HCT116 (cell line): ENCODE results near the gene KRTAP4-6. TPM values are rescaled to one million over a fixed set of nuclear protein-coding genes. Genes with fewer than 3 reads are reported as not detected.
"Not testable (repeated sequence)": the region's sequence is repeated elsewhere in the genome, so short reads cannot be mapped to it uniquely, and the experiment has no call there.

Experiments used
- ATAC-seq: fragments of 200-7000 bp; cut with Tn5 transposase; 2 replicates; pipeline ENCODE4 v1.9.1; 2020; ENCODE audit warnings: mild to moderate bottlenecking, moderate library complexity
- BruUV-seq: library from RNA; stranded (reverse); fragments of 400-500 nt; replicated peaks from 2 replicates; lab custom pipeline; 2021; lab: Mats Ljungman, UMichigan
- CTCF ChIA-PET: fragments of 300-600 bp; sonication (Branson Sonifier 250); formaldehyde crosslinking; loops from one replicate; lab custom pipeline; 2021; ENCODE audit warnings: antibody characterized with exemption; lab: Charles Lee
- POLR2A ChIA-PET: fragments of 300-600, 350-600 bp; sonication (Branson Sonifier 250); formaldehyde crosslinking; loops from one replicate; lab custom pipeline; 2021; ENCODE audit warnings: antibody characterized with exemption; lab: Charles Lee
- RAD21 ChIA-PET, 2 experiments: fragments of 300-600 bp; sonication (Branson Sonifier 250); formaldehyde crosslinking; loops; one replicate each; lab custom pipeline; 2023; ENCODE audit warnings: low total read pairs in 2 of 2; ENCODE audit not compliant: uncharacterized antibody in 2 of 2, unreplicated experiment in 2 of 2, low non-redundant PET in 1 of 2; lab: Charles Lee
- DNase-seq: peaks from one replicate; pipeline ENCODE4 v3.0.0-alpha.2; 2010; ENCODE audit warnings: low read depth, low spot score
- H2AFZ ChIP-seq: fragments of 200-600 bp; shearing (Covaris generic), sonication (generic); 2 replicates; pipeline ENCODE4 v1.6.1; 2017; ENCODE audit warnings: low read depth, mixed run types, mixed read lengths, antibody characterized with exemption, low read length; ENCODE audit not compliant: poor library complexity, severe bottlenecking
- H3K27ac ChIP-seq: 2 replicates; pipeline ENCODE4 v1.5.1; 2012; ENCODE audit warnings: low read depth, low read length
- H3K27me3 ChIP-seq: fragments of 200-600 bp; sonication (generic); 2 replicates; pipeline ENCODE4 v1.6.1; 2016; ENCODE audit warnings: mixed run types, low read length, mixed read lengths; ENCODE audit not compliant: insufficient read depth
- H3K36me3 ChIP-seq, 2 experiments: fragments of 200-500 bp in 1 of 2; fragments of 200-600 bp in 1 of 2; sonication (Bioruptor generic) in 1 of 2; sonication (generic) in 1 of 2; 2 replicates each; pipeline versions ENCODE4 v1.5.1 to v1.6.1; 2014 to 2016; ENCODE audit warnings: low read length in 2 of 2, inconsistent platforms in 1 of 2, mixed read lengths in 1 of 2, mixed run types in 1 of 2; ENCODE audit not compliant: insufficient read depth in 2 of 2, control insufficient read depth in 1 of 2
- H3K4me1 ChIP-seq, 2 experiments: fragments of 200-600 bp in 1 of 2; sonication (generic) in 1 of 2; 2 replicates each; pipeline versions ENCODE4 v1.5.1 to v1.6.1; 2012 to 2017; ENCODE audit warnings: low read length in 2 of 2, inconsistent platforms in 1 of 2, mild to moderate bottlenecking in 1 of 2, mixed read lengths in 1 of 2, mixed run types in 1 of 2, moderate library complexity in 1 of 2; ENCODE audit not compliant: insufficient read depth in 2 of 2, control insufficient read depth in 1 of 2
- H3K4me2 ChIP-seq: fragments of 200-600 bp; sonication (generic); 2 replicates; pipeline ENCODE4 v1.6.1; 2017; ENCODE audit warnings: mixed run types, low read length, mixed read lengths
- H3K4me3 ChIP-seq, 2 experiments: fragments of 200-600 bp in 1 of 2; sonication (generic) in 1 of 2; replicated peaks in 1 of 2; 2 replicates each; pipeline ENCODE4 v1.5.1; 2011 to 2016; ENCODE audit warnings: low read length in 2 of 2, control low read depth in 1 of 2, low read depth in 1 of 2, mild to moderate bottlenecking in 1 of 2, mixed read lengths in 1 of 2, mixed run types in 1 of 2
- H3K79me2 ChIP-seq: fragments of 200-600 bp; sonication (generic); 2 replicates; pipeline ENCODE4 v1.6.1; 2017; ENCODE audit warnings: mild to moderate bottlenecking, mixed run types, low read length, moderate library complexity, mixed read lengths; ENCODE audit not compliant: insufficient read depth
- H3K9ac ChIP-seq: fragments of 200-600 bp; sonication (generic); 2 replicates; pipeline ENCODE4 v1.6.1; 2016; ENCODE audit warnings: low read length, mixed read lengths
- H3K9me2 ChIP-seq: fragments of 200-600 bp; sonication (generic), shearing (Covaris generic); 2 replicates; pipeline ENCODE4 v1.6.1; 2017; ENCODE audit warnings: mixed run types, mild to moderate bottlenecking, moderate library complexity; ENCODE audit not compliant: insufficient read depth
- H3K9me3 ChIP-seq, 2 experiments: fragments of 200-500 bp in 1 of 2; fragments of 200-600 bp in 1 of 2; sonication (Bioruptor generic) in 1 of 2; sonication (generic) in 1 of 2; 2 replicates each; pipeline ENCODE4 v1.6.1; 2014 to 2017; ENCODE audit warnings: low read length in 2 of 2, mixed read lengths in 2 of 2, inconsistent platforms in 1 of 2, low read depth in 1 of 2, mild to moderate bottlenecking in 1 of 2, mixed run types in 1 of 2, moderate library complexity in 1 of 2; ENCODE audit not compliant: control insufficient read depth in 1 of 2, insufficient read depth in 1 of 2
- H4K20me1 ChIP-seq: fragments of 200-600 bp; sonication (generic), shearing (Covaris generic); 2 replicates; pipeline ENCODE4 v1.6.1; 2017; ENCODE audit warnings: mixed run types, mild to moderate bottlenecking, moderate library complexity; ENCODE audit not compliant: insufficient read depth
- FOSL1 ChIP-seq: IDR thresholded peaks from 2 replicates; pipeline ENCODE4 v1.6.1; 2012; ENCODE audit warnings: low read depth
- JUND ChIP-seq: IDR thresholded peaks from 2 replicates; pipeline ENCODE4 v1.6.1; 2012
- intact Hi-C: fragments of 100-400 bp; cut with micrococcal nuclease; formaldehyde crosslinking; loops from 2 replicates; pipeline ENCODE4 v1.10.0; 2022
- total RNA-seq: library from RNA; stranded (reverse); gene quantifications from one replicate; pipeline ENCODE4 v1.2.1, GENCODE V29; 2021; ENCODE audit not compliant: unreplicated experiment
- TF ChIP-seq, protein P1 (sequence below): IDR thresholded peaks from 2 replicates; pipeline ENCODE4 v1.6.1; 2012; ENCODE audit warnings: low read depth

KRTAP4-6 gene
- total RNA-seq, 1 experiment from 2014 or later = not detected

- Histone ChIP-seq H3K4me2 (peak within 1 kb of the TSS; percentile 59), H3K27ac (peak within 1 kb of the TSS; percentile 75), H3K4me3 (peak within 1 kb of the TSS; percentile 28 to 44), H3K9ac (peak within 1 kb of the TSS; percentile 50), H3K36me3 (peaks cover 0 to 16% of the 10 kb centered on the region in 2 experiments; a peak in 2 of 4 replicates), H3K4me1 (peaks cover 13 to 47% of the 10 kb centered on the region in 2 experiments)
- TF ChIP-seq, protein P1, sequence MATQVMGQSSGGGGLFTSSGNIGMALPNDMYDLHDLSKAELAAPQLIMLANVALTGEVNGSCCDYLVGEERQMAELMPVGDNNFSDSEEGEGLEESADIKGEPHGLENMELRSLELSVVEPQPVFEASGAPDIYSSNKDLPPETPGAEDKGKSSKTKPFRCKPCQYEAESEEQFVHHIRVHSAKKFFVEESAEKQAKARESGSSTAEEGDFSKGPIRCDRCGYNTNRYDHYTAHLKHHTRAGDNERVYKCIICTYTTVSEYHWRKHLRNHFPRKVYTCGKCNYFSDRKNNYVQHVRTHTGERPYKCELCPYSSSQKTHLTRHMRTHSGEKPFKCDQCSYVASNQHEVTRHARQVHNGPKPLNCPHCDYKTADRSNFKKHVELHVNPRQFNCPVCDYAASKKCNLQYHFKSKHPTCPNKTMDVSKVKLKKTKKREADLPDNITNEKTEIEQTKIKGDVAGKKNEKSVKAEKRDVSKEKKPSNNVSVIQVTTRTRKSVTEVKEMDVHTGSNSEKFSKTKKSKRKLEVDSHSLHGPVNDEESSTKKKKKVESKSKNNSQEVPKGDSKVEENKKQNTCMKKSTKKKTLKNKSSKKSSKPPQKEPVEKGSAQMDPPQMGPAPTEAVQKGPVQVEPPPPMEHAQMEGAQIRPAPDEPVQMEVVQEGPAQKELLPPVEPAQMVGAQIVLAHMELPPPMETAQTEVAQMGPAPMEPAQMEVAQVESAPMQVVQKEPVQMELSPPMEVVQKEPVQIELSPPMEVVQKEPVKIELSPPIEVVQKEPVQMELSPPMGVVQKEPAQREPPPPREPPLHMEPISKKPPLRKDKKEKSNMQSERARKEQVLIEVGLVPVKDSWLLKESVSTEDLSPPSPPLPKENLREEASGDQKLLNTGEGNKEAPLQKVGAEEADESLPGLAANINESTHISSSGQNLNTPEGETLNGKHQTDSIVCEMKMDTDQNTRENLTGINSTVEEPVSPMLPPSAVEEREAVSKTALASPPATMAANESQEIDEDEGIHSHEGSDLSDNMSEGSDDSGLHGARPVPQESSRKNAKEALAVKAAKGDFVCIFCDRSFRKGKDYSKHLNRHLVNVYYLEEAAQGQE = 0 out of 2 replicates have a peak, but pooled peaks have one; percentile 3
- CTCF ChIA-PET, DNase-seq, H3K79me2 ChIP-seq, H2AFZ ChIP-seq, H3K9me3 ChIP-seq, H3K27me3 ChIP-seq, RAD21 ChIA-PET, BruUV-seq, H3K9me2 ChIP-seq, POLR2A ChIA-PET, ATAC-seq, intact Hi-C loops, H4K20me1 ChIP-seq: not testable (repeated sequence)
These were observed 35.0 kb downstream of the KRTAP4-6 start, which contains the start of gene KRTAP4-9 for GRCh38 chr17:41105347-41105746. Gene KRTAP4-9, plus strand, starts transcription at chr17:41105389. Its CDS starts 0 bp downstream, at chr17:41105389.

GRCh38 chr17:41104386-41105038, 35.8 kb downstream of the KRTAP4-6 start:
- TSS peak; percentile 97 for BruUV-seq
- H4K20me1 ChIP-seq, RAD21 ChIA-PET, intact Hi-C loops, H3K9me3 ChIP-seq, CTCF ChIA-PET, H3K27me3 ChIP-seq, H3K9me2 ChIP-seq, POLR2A ChIA-PET, DNase-seq, H2AFZ ChIP-seq, H3K79me2 ChIP-seq: not testable (repeated sequence)
- H3K9ac ChIP-seq = peak overlapping the region; percentile 50
- H3K27ac ChIP-seq = peak overlapping the region; percentile 75
- H3K36me3 ChIP-seq = peaks cover 0 to 16% of the 10 kb centered on the region in 2 experiments; a peak in 2 of 4 replicates
- H3K4me1 ChIP-seq = peaks cover 13 to 52% of the 10 kb centered on the region in 2 experiments
- peak overlapping the region; percentile 28 to 44 for H3K4me3 ChIP-seq
- peak overlapping the region; percentile 59 for H3K4me2 ChIP-seq
- peak; percentile 85 for ATAC-seq
- TF ChIP-seq JUND (peak; percentile 56), FOSL1 (peak; percentile 47; the same call in 1 of the 2 replicates)
